H1 (cell line): ENCODE data around the gene SNRNP200. TPM values are rescaled to one million over a fixed set of nuclear protein-coding genes. Genes with fewer than 3 reads are reported as not detected.

Experiments used
- CTCF ChIA-PET: fragments of 300-600 bp; sonication (Branson Sonifier 250); formaldehyde crosslinking; loops from one replicate; lab custom pipeline; 2021; ENCODE audit not compliant: partially characterized antibody; lab: Charles Lee
- POLR2A ChIA-PET: fragments of 300-600 bp; sonication (Branson Sonifier 250); formaldehyde crosslinking; loops from one replicate; lab custom pipeline; 2021; ENCODE audit warnings: inconsistent platforms; ENCODE audit not compliant: partially characterized antibody; lab: Charles Lee
- DNase-seq, 2 experiments: peaks; one replicate each; pipeline versions ENCODE4 v3.0.0 to v3.0.0-alpha.2; 2010 to 2022; ENCODE audit warnings: low spot score in 2 of 2, low read depth in 1 of 2, mixed read lengths in 1 of 2
- FAIRE-seq: peaks from 2 replicates; lab custom pipeline; 2011; peaks lifted over from hg19 to GRCh38; lab: Jason Lieb, UNC
- H2AFZ ChIP-seq: 2 replicates; pipeline ENCODE4 v1.8.1; 2012; ENCODE audit warnings: low read length, inconsistent platforms
- H2AK5ac ChIP-seq: 2 replicates; pipeline ENCODE4 v1.6.1; 2013; ENCODE audit warnings: low read depth, low read length
- H2BK120ac ChIP-seq: replicated peaks from 2 replicates; pipeline ENCODE3; 2013; ENCODE audit warnings: low read depth, low read length, inconsistent platforms
- H2BK12ac ChIP-seq: 2 replicates; pipeline ENCODE4 v1.6.1; 2013; ENCODE audit warnings: low read depth, low read length
- H2BK15ac ChIP-seq: 2 replicates; pipeline ENCODE4 v1.6.1; 2013; ENCODE audit warnings: low read length
- H2BK20ac ChIP-seq: 2 replicates; pipeline ENCODE4 v1.6.1; 2013; ENCODE audit warnings: low read length
- H2BK5ac ChIP-seq: 2 replicates; pipeline ENCODE4 v1.6.1; 2013; ENCODE audit warnings: low read depth, low read length
- H3K14ac ChIP-seq: 2 replicates; pipeline ENCODE4 v1.6.1; 2013; ENCODE audit warnings: inconsistent platforms; ENCODE audit not compliant: insufficient read length
- H3K18ac ChIP-seq: 2 replicates; pipeline ENCODE4 v1.6.1; 2013; ENCODE audit warnings: low read length; ENCODE audit errors: extremely low read depth
- H3K23ac ChIP-seq: 2 replicates; pipeline ENCODE4 v1.6.1; 2013; ENCODE audit warnings: inconsistent platforms; ENCODE audit not compliant: insufficient read length
- H3K23me2 ChIP-seq: 2 replicates; pipeline ENCODE4 v1.6.1; 2013; ENCODE audit warnings: low read depth, low read length
- H3K27ac ChIP-seq: 2 replicates; pipeline ENCODE4 v1.6.1; 2011; ENCODE audit warnings: low read depth, low read length, inconsistent platforms
- H3K27me3 ChIP-seq, 4 experiments: replicated peaks in 1 of 4; 1 replicate in 1 of 4; 2 replicates in 3 of 4; pipeline versions ENCODE4 v1.6.1 to v1.8.1; 2011 to 2013; ENCODE audit warnings: low read length in 3 of 4, mild to moderate bottlenecking in 3 of 4, inconsistent platforms in 2 of 4, mixed read lengths in 2 of 4, moderate library complexity in 1 of 4; ENCODE audit not compliant: control insufficient read depth in 3 of 4, insufficient read depth in 3 of 4; ENCODE audit errors: extremely low read depth in 1 of 4
- H3K36me3 ChIP-seq, 4 experiments: 2 replicates each; pipeline versions ENCODE4 v1.6.1 to v1.8.1; 2011 to 2013; ENCODE audit warnings: mild to moderate bottlenecking in 4 of 4, low read length in 3 of 4, moderate library complexity in 2 of 4, control low read depth in 1 of 4, inconsistent platforms in 1 of 4; ENCODE audit not compliant: insufficient read depth in 4 of 4, control insufficient read depth in 2 of 4
- H3K4ac ChIP-seq: replicated peaks from 2 replicates; pipeline ENCODE3; 2013; ENCODE audit warnings: low read length, low read depth, mixed read lengths, inconsistent platforms; ENCODE audit not compliant: insufficient read length
- H3K4me1 ChIP-seq, 4 experiments: replicated peaks in 1 of 4; 1 replicate in 1 of 4; 2 replicates in 3 of 4; pipeline versions ENCODE4 v1.6.1 to v1.8.1; 2011 to 2013; ENCODE audit warnings: low read length in 3 of 4, inconsistent platforms in 2 of 4, mixed read lengths in 1 of 4; ENCODE audit not compliant: insufficient read depth in 4 of 4, control insufficient read depth in 3 of 4
- H3K4me2 ChIP-seq, 2 experiments: 2 replicates each; pipeline versions ENCODE4 v1.6.1 to v1.8.1; 2011 to 2013; ENCODE audit warnings: low read depth in 2 of 2, low read length in 2 of 2, control low read depth in 1 of 2, inconsistent platforms in 1 of 2, mild to moderate bottlenecking in 1 of 2; ENCODE audit not compliant: insufficient read depth in 1 of 2
- H3K4me3 ChIP-seq, 4 experiments: fragments of 200-600, 300-600 bp in 1 of 4; sonication (generic), shearing (Covaris generic), sonication (Bioruptor Twin) in 1 of 4; 2 replicates each; pipeline versions ENCODE4 v1.5.1 to v1.8.1; 2011 to 2016; ENCODE audit warnings: low read length in 4 of 4, low read depth in 3 of 4, control low read depth in 2 of 4, inconsistent platforms in 2 of 4, mild to moderate bottlenecking in 2 of 4, mixed read lengths in 1 of 4, moderate library complexity in 1 of 4; ENCODE audit not compliant: insufficient read depth in 2 of 4; ENCODE audit errors: extremely low read depth in 1 of 4
- H3K56ac ChIP-seq: replicated peaks from 2 replicates; pipeline ENCODE3; 2013; ENCODE audit warnings: low read depth, mild to moderate bottlenecking, mixed read lengths, low read length, inconsistent platforms; ENCODE audit not compliant: insufficient read length
- H3K79me1 ChIP-seq: 2 replicates; pipeline ENCODE4 v1.6.1; 2013; ENCODE audit warnings: low read depth, low read length, control low read depth
- H3K79me2 ChIP-seq, 2 experiments: 2 replicates each; pipeline versions ENCODE4 v1.6.1 to v1.8.1; 2012 to 2013; ENCODE audit warnings: low read length in 2 of 2, mild to moderate bottlenecking in 2 of 2, inconsistent platforms in 1 of 2; ENCODE audit not compliant: insufficient read depth in 2 of 2, control insufficient read depth in 1 of 2
- H3K9ac ChIP-seq, 4 experiments: replicated peaks in 1 of 4; 1 replicate in 1 of 4; 2 replicates in 3 of 4; pipeline versions ENCODE4 v1.6.1 to v1.8.1; 2011 to 2013; ENCODE audit warnings: low read depth in 3 of 4, low read length in 3 of 4, control low read depth in 2 of 4, mild to moderate bottlenecking in 2 of 4, moderate library complexity in 2 of 4, inconsistent platforms in 1 of 4; ENCODE audit errors: extremely low read depth in 1 of 4
- H3K9me3 ChIP-seq, 2 experiments: 2 replicates each; pipeline versions ENCODE4 v1.6.1 to v1.8.1; 2012 to 2013; ENCODE audit warnings: mild to moderate bottlenecking in 2 of 2, moderate library complexity in 2 of 2, control low read depth in 1 of 2, inconsistent platforms in 1 of 2, low read depth in 1 of 2, low read length in 1 of 2, mixed read lengths in 1 of 2; ENCODE audit not compliant: insufficient read depth in 2 of 2
- H4K20me1 ChIP-seq, 2 experiments: replicated peaks in 1 of 2; 2 replicates each; pipeline versions ENCODE3 to v1.8.1; 2011 to 2013; ENCODE audit warnings: inconsistent platforms in 2 of 2, low read length in 2 of 2, mild to moderate bottlenecking in 1 of 2; ENCODE audit not compliant: insufficient read depth in 2 of 2, control insufficient read depth in 1 of 2
- H4K5ac ChIP-seq: 2 replicates; pipeline ENCODE4 v1.6.1; 2013; ENCODE audit warnings: low read length, low read depth, mixed read lengths, inconsistent platforms; ENCODE audit not compliant: insufficient read length
- H4K8ac ChIP-seq: 2 replicates; pipeline ENCODE4 v1.8.0; 2013; ENCODE audit warnings: mild to moderate bottlenecking, moderate library complexity, low read length, inconsistent platforms; ENCODE audit not compliant: insufficient read depth; ENCODE audit errors: extremely low read depth
- H4K91ac ChIP-seq: replicated peaks from 2 replicates; pipeline ENCODE3; 2013; ENCODE audit warnings: low read length, mixed read lengths, inconsistent platforms; ENCODE audit not compliant: insufficient read length
- GABPA ChIP-seq: IDR thresholded peaks from 2 replicates; pipeline ENCODE4 v1.6.1; 2011; ENCODE audit warnings: mild to moderate bottlenecking, low read length, moderate library complexity, borderline replicate concordance; ENCODE audit not compliant: insufficient read depth
- HDAC2 ChIP-seq, 2 experiments: fragments of 300-600 bp in 1 of 2; sonication (generic) in 1 of 2; IDR thresholded peaks; 2 replicates each; pipeline ENCODE4 v1.6.1; 2011 to 2012; ENCODE audit warnings: low read depth in 2 of 2, low read length in 2 of 2, mild to moderate bottlenecking in 2 of 2, moderate library complexity in 2 of 2, borderline replicate concordance in 1 of 2, inconsistent platforms in 1 of 2
- JUN ChIP-seq: IDR thresholded peaks from 2 replicates; pipeline ENCODE4 v1.6.1; 2011; ENCODE audit warnings: low read depth, mild to moderate bottlenecking, improper control_type of control experiment, low read length
- POLR2A ChIP-seq, 2 experiments: IDR thresholded peaks; 1 replicate in 1 of 2; 2 replicates in 1 of 2; pipeline ENCODE4 v1.6.1; 2011; ENCODE audit warnings: low read depth in 2 of 2, low read length in 2 of 2, mild to moderate bottlenecking in 2 of 2; ENCODE audit errors: control extremely low read depth in 1 of 2
- RFX5 ChIP-seq: IDR thresholded peaks from 2 replicates; pipeline ENCODE4 v1.6.1; 2011; ENCODE audit warnings: low read depth, low read length, improper control_type of control experiment, borderline replicate concordance
- RNF2 ChIP-seq: fragments of 200-900, 300-1000 bp; sonication (generic); IDR thresholded peaks from 2 replicates; pipeline ENCODE4 v1.7.1; 2016; ENCODE audit warnings: borderline replicate concordance, low read depth, mild to moderate bottlenecking, antibody characterized with exemption, low read length; ENCODE audit not compliant: poor library complexity, severe bottlenecking; ENCODE audit errors: missing control alignments
- WGBS, 2 experiments: shearing (Covaris generic) in 1 of 2; methylation state at CpG; one replicate each; pipeline versions ENCODE4 v1.1.6 to v1.1.7; 2013 to 2015; ENCODE audit warnings: low lambda C conversion rate in 2 of 2, mixed read lengths in 2 of 2, inconsistent platforms in 1 of 2, low coverage in 1 of 2, missing lambda C conversion rate in 1 of 2; ENCODE audit not compliant: insufficient replicate concordance in 2 of 2, insufficient coverage in 1 of 2, insufficient read length in 1 of 2; ENCODE audit errors: extremely low coverage in 1 of 2, missing lambda C conversion rate in 1 of 2; 5-methylcytosine and 5-hydroxymethylcytosine counted together
- polyA plus RNA-seq, 7 experiments: library from polyadenylated mRNA; depleted of rRNA in 3 of 7; stranded (reverse) in 5 of 7; unstranded in 2 of 7; fragments of >200 nt in 5 of 7; fragments of 200-250 nt in 2 of 7; gene quantifications; 1 replicate in 5 of 7; 2 replicates in 1 of 7; 4 replicates in 1 of 7; pipeline versions ENCODE4 v1.2.1 to v1.2.3, GENCODE V29; 2011 to 2013; ENCODE audit warnings: missing spikeins in 2 of 7, mixed read lengths in 2 of 7
- total RNA-seq: library from RNA; stranded (reverse); fragmentation: NEBNext Ultra II Directional; extraction: Animal tissue kit (Norgen Biotek cat#: 25700); gene quantifications from 2 replicates; pipeline ENCODE4 v1.2.1, GENCODE V29; 2021

The SNRNP200 gene
- total and polyA plus RNA-seq, 2 of the 8 experiments (the other 6 are each of a cell fraction or from before 2014, with no cell fraction given): 190 to 289 TPM

GRCh38 chr2:96336873-96337272, 31.5 kb upstream of the SNRNP200 start:
- Histone ChIP-seq H2BK15ac (no peak overlapping the region), H2BK20ac (no peak overlapping the region), H3K27me3 (no peaks in the 10 kb centered on the region), H4K8ac (no peak overlapping the region), H4K91ac (no peak overlapping the region), H3K4me3 (peak overlapping the region in 3 of 4 experiments; percentile 65 to 79 (median 75); a peak in 5 of 8 replicates), H3K18ac (no peak overlapping the region), H3K23ac (no peak overlapping the region), H2BK120ac (no peak overlapping the region), H3K27ac (no peak overlapping the region), H3K4ac (no peak overlapping the region), H4K5ac (no peak overlapping the region), H3K36me3 (peaks cover 3 to 8% (median 4%) of the 10 kb centered on the region in 4 experiments; a peak in 5 of 8 replicates), H3K9me3 (no peaks in the 10 kb centered on the region), H3K4me1 (peaks cover 2 to 5% (median 3%) of the 10 kb centered on the region in 4 experiments; a peak in 4 of 7 replicates), H2AFZ (no peak overlapping the region), H2BK12ac (no peak overlapping the region), H3K4me2 (peak overlapping the region; percentile 87 to 95), H3K56ac (no peak overlapping the region), H3K9ac (peak overlapping the region in 1 of 4 experiments; percentile 71; a peak in 4 of 7 replicates), H2AK5ac (no peak overlapping the region), H4K20me1 (no peaks in the 10 kb centered on the region), H3K79me2 (peaks cover 20 to 51% of the 10 kb centered on the region in 2 experiments), H2BK5ac (no peak overlapping the region), H3K79me1 (peaks cover 11% of the 10 kb centered on the region; the same call in 1 of the 2 replicates), H3K23me2 (peaks cover 7% of the 10 kb centered on the region), H3K14ac (no peak overlapping the region)
- FAIRE-seq (no peak), DNase-seq (no peak)
- ChIA-PET POLR2A (interaction anchor here (0.6 to 5.2 kb wide), 9 partner anchors 8 to 265 kb away, joined by 3 to 26 read pairs (median 6); partner anchors contain the start of genes ITPRIPL1 and SNRNP200), CTCF (interaction anchor here (0.9 to 1.7 kb wide), 3 partner anchors 8 to 16 kb away, joined by 3 to 8 read pairs (median 4); no protein-coding TSS in a partner anchor)
- WGBS, 2 experiments: 86% methylated on average over 3 of the region's 3 CpGs; no CpG with 5 or more reads in 1 of the 2 experiments
- no peak for TF ChIP-seq JUN
- TF ChIP-seq RNF2: no peak
- TF ChIP-seq GABPA: no peak
- no peak for TF ChIP-seq POLR2A (IDR thresholded peaks at IDR 0.05; ENCODE audit: control extremely low read depth in 1 of 2, low read depth in 2 of 2, low read length in 2 of 2)
- TF ChIP-seq HDAC2 (IDR thresholded peaks at IDR 0.05; ENCODE audit: borderline replicate concordance in 1 of 2, low read depth in 2 of 2, low read length in 2 of 2): no peak
- TF ChIP-seq RFX5: no peak
